ENCODE results near the gene CTCF.
A peak's percentile ranks its signal among the peaks of the same experiment; 100 is the strongest.
"Not testable (repeated sequence)": the region's sequence is repeated elsewhere in the genome, so short reads cannot be mapped to it uniquely, and the experiment has no call there.

CTCF gene, protein sequence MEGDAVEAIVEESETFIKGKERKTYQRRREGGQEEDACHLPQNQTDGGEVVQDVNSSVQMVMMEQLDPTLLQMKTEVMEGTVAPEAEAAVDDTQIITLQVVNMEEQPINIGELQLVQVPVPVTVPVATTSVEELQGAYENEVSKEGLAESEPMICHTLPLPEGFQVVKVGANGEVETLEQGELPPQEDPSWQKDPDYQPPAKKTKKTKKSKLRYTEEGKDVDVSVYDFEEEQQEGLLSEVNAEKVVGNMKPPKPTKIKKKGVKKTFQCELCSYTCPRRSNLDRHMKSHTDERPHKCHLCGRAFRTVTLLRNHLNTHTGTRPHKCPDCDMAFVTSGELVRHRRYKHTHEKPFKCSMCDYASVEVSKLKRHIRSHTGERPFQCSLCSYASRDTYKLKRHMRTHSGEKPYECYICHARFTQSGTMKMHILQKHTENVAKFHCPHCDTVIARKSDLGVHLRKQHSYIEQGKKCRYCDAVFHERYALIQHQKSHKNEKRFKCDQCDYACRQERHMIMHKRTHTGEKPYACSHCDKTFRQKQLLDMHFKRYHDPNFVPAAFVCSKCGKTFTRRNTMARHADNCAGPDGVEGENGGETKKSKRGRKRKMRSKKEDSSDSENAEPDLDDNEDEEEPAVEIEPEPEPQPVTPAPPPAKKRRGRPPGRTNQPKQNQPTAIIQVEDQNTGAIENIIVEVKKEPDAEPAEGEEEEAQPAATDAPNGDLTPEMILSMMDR

GRCh38 chr16:67562526-67562917 lies at the start of gene CTCF:
Gene CTCF, plus strand, starts transcription at chr16:67562526. Its CDS starts 48,307 bp downstream, at chr16:67610833.
- peak; percentile 81 for DNase-seq (ENCODE audit: extremely low spot score)
- peak; percentile 64 for TF ChIP-seq CTCF (IDR thresholded peaks at IDR 0.05; ENCODE audit: control extremely low read depth, extremely low read depth, low read depth, missing control alignments)
- CTCF ChIA-PET: interaction anchor here (0.9 to 11.4 kb wide), 33 partner anchors 9 to 254 kb away, joined by 3 to 206 read pairs (median 7); partner anchors contain the start of genes ACD, ATP6V0D1, C16orf86 and CARMIL2
- POLR2A ChIA-PET: interaction anchor here (0.7 to 2.1 kb wide), 4 partner anchors 11 to 42 kb away, joined by 3 to 9 read pairs (median 4); no protein-coding TSS in a partner anchor

DNA sequence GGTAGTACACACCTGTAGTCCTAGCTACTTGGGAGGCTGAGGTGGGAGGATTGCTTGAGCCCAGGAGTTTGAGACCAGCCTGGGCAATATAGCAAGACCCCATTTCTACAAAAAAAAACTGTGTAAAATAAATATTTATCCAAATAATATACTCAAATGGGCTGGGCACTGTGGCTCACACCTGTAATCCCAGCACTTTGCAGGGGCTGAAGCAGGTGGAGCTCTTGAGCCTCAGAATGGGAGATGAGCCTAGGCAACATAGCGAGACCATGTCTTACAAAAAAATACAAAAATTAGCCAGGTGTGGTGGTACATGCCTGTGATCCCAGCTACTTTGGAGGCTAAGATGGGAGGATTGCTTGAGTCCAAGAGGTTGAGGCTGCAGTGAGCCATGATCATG lies 48.4 kb upstream of the CTCF start:
- CTCF ChIA-PET: interaction anchor here (0.8 to 10.6 kb wide), 26 partner anchors 8 to 319 kb away, joined by 3 to 238 read pairs (median 4); partner anchors contain the start of genes ATP6V0D1, C16orf86, CARMIL2 and CTCF
- POLR2A ChIA-PET; DNase-seq (ENCODE audit: extremely low spot score): not testable (repeated sequence)

- peak; percentile 61 for TF ChIP-seq CTCF (IDR thresholded peaks at IDR 0.05; ENCODE audit: control extremely low read depth, extremely low read depth, low read depth, missing control alignments)
- peak; percentile 79 for DNase-seq (ENCODE audit: extremely low spot score)
- ChIA-PET POLR2A (interaction anchor here (0.7 kb wide), 1 partner anchor 417 kb away, joined by 3 read pairs; no protein-coding TSS in a partner anchor), CTCF (interaction anchor here (0.8 to 10.6 kb wide), 26 partner anchors 7 to 421 kb away, joined by 3 to 238 read pairs (median 4); partner anchors contain the start of genes ATP6V0D1, C16orf86, CARMIL2 and CTCF)
Observed at GRCh38 chr16:67514382-67514828, 47.9 kb upstream of the CTCF start.

DNA sequence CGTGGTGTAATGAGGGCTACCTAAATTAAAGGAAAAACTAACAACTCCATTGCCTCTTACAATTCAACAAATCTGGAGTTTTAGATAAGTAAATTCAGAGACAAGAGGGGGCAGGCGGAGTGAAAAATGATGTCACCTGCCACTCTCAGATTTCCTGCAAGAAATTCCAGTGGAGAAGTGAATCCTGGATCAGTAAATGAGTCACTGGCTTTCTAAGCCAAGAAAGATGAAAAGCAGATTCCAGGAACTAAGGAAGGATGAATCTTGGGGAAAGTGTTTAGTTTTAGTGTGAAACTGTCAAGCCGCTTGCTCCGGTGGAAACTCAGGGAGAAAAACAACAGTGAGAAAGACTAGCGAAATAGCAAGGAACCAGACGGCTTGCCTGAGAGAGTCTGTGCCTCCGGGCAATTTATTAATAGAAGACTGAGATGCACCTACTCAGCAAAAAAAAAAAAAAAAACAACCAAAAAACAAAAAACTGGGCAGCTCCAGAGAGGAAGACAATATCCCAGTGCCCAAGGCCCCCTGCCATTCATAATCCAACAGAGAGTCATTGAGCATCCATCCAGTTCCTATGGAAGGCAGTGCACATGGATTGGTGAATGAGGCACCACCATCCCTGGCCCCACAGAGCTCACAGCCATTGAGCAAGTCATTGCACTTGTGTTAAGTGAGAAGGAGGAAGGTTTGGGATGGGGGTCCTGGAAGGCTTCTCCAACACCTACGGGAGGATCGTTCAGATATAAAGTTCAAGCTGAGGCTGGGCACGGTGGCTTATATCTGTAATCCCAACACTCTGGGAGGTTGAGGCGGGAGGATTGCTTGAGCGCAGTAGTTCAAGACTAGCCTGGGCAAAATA lies 45.8 kb upstream of the CTCF start:
- TF ChIP-seq CTCF (IDR thresholded peaks at IDR 0.05; ENCODE audit: control extremely low read depth, extremely low read depth, low read depth, missing control alignments): no peak
- POLR2A ChIA-PET: interaction anchor here (0.7 kb wide), 1 partner anchor 892 kb away, joined by 7 read pairs; no protein-coding TSS in a partner anchor
- no peak for DNase-seq (ENCODE audit: extremely low spot score)
- CTCF ChIA-PET: interaction anchor here (0.7 to 10.6 kb wide), 13 partner anchors 12 to 150 kb away, joined by 3 to 238 read pairs (median 5); partner anchors contain the start of genes ATP6V0D1, C16orf86, CARMIL2 and ENKD1

DNA sequence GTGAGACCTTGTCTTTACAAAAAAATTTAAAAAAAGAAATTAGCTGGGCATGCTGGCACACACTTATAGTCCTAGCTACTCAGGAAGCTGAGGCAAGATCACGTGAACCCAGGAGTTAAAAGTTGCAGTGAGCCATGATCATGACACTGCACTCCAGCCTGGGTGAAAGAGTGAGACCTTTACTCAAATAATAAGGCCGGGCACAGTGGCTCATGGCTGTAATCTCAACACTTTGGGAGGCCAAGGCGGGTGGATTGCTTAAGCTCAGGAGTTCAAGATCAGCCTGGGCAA lies 45.2 kb upstream of the CTCF start:
- DNase-seq (ENCODE audit: extremely low spot score): no peak
- ChIA-PET CTCF (interaction anchor here (0.7 to 10.6 kb wide), 9 partner anchors 21 to 149 kb away, joined by 3 to 238 read pairs (median 9); partner anchors contain the start of genes ATP6V0D1, C16orf86, CARMIL2 and ENKD1), POLR2A (interaction anchor here (0.7 kb wide), 1 partner anchor 892 kb away, joined by 7 read pairs; no protein-coding TSS in a partner anchor)
- TF ChIP-seq CTCF (IDR thresholded peaks at IDR 0.05; ENCODE audit: control extremely low read depth, extremely low read depth, low read depth, missing control alignments): no peak

GRCh38 chr16:67517661-67518423 lies 44.5 kb upstream of the CTCF start:
- POLR2A ChIA-PET: no interaction called here
- peak; percentile 61 for DNase-seq (ENCODE audit: extremely low spot score)
- CTCF ChIA-PET: interaction anchor here (0.8 to 10.6 kb wide), 9 partner anchors 20 to 154 kb away, joined by 3 to 238 read pairs (median 9); partner anchors contain the start of genes ATP6V0D1, C16orf86 and ENKD1
- TF ChIP-seq CTCF (IDR thresholded peaks at IDR 0.05; ENCODE audit: control extremely low read depth, extremely low read depth, low read depth, missing control alignments): no peak
